A673 (cell line): ENCODE measurements around the gene ZFYVE19.

ENCODE experiments used
- EZH2 ChIP-seq: fragments of 200-600 bp; sonication (generic); IDR thresholded peaks from 2 replicates; pipeline ENCODE4 v1.6.1; 2017; ENCODE audit warnings: borderline replicate concordance, low read depth, mild to moderate bottlenecking, mixed read lengths, antibody characterized with exemption, low read length; ENCODE audit not compliant: poor library complexity, severe bottlenecking
- TF ChIP-seq, protein P1 (sequence below): fragments of 300-800, 200-600 bp; sonication (generic); conservative IDR thresholded peaks from 2 replicates; pipeline ENCODE4 v1.5.1; 2017; ENCODE audit warnings: low read depth, mild to moderate bottlenecking, antibody characterized with exemption, low read length, moderate library complexity, mixed read lengths

GRCh38 chr15:40826423-40827075 is 19.7 kb downstream of the ZFYVE19 start:
- TF ChIP-seq, protein P1, sequence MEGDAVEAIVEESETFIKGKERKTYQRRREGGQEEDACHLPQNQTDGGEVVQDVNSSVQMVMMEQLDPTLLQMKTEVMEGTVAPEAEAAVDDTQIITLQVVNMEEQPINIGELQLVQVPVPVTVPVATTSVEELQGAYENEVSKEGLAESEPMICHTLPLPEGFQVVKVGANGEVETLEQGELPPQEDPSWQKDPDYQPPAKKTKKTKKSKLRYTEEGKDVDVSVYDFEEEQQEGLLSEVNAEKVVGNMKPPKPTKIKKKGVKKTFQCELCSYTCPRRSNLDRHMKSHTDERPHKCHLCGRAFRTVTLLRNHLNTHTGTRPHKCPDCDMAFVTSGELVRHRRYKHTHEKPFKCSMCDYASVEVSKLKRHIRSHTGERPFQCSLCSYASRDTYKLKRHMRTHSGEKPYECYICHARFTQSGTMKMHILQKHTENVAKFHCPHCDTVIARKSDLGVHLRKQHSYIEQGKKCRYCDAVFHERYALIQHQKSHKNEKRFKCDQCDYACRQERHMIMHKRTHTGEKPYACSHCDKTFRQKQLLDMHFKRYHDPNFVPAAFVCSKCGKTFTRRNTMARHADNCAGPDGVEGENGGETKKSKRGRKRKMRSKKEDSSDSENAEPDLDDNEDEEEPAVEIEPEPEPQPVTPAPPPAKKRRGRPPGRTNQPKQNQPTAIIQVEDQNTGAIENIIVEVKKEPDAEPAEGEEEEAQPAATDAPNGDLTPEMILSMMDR = no peak
- no peak for TF ChIP-seq EZH2
